HG02623 (cell line): ENCODE data around the gene XPO6.

Experiments
- ATAC-seq: cut with Tn5 transposase; IDR thresholded peaks from one replicate; pipeline ENCODE4 v1.9.1; 2021; ENCODE audit warnings: moderate library complexity; ENCODE audit not compliant: unreplicated experiment

Gene XPO6

GRCh38 chr16:28208824-28209223 is 2.9 kb downstream of the XPO6 start:
- no peak for ATAC-seq

DNA sequence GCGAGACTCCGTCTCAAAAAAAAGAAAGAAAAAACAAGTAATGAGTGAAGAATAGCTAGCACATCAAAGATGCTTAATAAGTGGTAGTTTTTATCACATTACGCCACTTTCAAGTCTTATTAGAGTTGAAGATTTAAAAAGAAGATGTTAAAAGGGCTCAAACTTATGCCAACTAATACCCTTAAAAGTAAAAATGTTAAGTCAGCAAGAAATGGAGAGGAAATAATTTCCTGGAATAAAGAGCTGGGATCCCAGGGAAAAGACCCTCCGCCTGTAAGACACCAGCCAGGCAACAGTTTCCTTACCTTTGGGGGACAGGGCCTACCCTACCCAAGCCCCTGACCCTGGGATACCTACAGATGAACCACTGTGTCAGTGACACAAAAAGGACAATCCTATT is 3.6 kb downstream of the XPO6 start:
- no peak for ATAC-seq

DNA sequence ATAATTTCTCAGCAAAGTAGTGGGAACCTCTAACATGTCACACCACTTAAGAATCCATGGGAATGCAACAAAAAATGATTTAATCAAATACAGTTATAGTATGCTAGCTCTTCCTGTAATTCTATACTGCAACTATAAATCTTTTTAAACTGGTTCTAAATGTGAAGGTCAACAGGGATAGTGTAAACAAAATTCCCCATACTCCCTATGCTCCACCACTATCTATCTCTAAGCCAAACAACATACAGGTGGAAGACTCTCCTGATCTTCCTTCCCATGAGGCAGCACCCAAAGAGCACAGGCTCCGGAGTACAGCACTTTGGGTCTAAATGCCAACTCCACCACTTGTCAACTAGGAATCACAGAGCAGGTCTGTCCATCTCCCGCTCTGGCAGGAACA is 4.4 kb downstream of the XPO6 start:
- ATAC-seq, result no peak

- ATAC-seq, result no peak
Observed at GRCh38 chr16:28205974-28206373, 5.8 kb downstream of the XPO6 start.

- no peak for ATAC-seq
Observed at GRCh38 chr16:28205117-28205899, 6.5 kb downstream of the XPO6 start.

DNA sequence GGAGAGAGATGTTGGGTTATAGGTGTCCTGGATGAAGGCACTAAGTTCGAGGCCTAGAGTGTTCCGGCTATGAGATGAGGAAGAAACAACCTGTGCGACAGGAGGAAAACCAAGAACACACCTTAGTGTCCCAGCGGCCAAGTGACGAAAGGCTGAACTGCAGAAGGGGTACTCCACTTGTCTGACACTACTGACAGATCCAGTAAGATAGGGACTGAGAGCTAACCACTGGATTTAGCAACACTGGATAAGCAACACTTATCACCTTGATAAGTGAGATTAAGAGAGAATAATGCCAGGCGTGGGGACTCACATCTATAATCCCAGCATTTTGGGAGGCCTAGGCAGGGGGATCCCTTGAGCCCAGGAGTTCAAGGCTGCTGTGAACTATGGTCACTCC is 7.1 kb downstream of the XPO6 start:
- ATAC-seq, result no peak

DNA sequence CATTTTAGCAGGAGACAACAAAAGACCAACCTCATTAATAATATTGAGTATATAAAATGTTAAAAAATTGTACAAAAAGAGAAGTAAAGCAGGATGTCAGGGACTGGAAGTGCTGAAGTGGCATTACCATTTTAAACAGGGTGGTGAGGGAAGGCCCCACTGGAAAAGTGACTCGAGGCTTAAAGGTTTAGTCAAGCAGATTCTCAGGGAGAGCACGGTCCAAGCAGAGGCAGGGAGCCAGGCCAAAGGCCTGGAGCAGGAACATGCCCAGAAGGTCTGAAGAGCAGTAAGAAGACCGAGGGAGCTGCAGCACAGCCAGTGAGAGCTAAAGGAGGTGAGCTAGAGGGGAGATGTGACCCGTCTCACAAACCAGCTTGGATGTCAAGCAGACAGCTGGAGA is 7.6 kb downstream of the XPO6 start:
- no peak for ATAC-seq

DNA sequence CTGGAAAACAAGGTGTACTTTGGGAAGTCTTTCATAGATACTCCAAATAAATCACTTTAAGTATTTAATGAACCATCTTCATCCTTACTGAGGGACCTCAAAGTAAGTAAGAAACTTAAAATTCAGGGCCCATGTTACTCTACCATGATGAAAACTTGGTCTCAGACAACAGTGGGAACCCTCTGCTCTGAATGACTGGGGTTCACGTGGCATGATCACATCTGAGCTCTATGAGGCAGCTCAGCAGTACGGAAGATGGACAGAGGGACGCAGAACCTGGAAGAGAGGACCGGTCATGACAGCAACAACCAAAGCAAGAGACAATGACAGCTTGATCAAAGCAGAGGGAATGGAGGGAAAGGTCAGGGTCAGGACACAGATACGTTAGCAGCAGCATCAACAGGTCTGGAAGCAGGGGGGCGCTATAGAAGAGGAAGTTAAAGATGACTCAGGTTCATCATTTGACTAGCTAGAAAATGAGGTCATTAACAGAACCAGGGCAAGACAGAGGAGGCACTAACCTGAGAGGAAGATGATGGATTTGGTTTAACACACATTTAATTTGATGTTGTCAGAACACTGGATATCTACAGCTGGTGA is 9.5 kb downstream of the XPO6 start:
- ATAC-seq, result no peak

GRCh38 chr16:28200661-28201060 is 11.1 kb downstream of the XPO6 start:
- ATAC-seq, result no peak

DNA sequence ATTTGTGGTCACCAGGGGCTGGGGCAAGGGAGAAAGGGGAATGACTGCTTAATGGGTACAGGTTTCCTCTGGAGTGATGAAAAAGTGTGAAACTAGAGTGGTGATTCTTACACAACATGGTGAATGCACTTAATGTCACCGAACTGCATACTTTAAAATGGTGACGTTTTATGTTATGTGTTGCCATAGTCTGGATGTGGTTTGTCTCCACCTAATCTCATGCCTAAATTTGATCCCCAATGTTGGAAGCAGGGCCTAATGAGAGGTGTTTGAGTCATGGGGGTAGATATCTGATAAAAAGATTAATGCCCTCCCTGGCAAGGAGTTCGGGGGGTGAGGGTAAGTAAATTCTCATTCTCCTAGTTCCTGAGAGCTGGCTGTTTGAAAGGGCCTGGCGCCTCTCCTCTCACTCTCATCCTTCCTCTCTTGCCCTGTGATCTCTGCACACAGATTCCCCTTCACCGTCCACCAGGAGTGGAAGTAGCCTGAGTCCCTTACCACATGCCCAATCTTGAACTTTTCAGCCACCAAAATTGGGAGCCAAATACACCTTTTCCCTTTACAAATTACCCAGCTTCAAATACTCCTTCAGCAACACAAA is 15.3 kb downstream of the XPO6 start:
- ATAC-seq, result no peak

DNA sequence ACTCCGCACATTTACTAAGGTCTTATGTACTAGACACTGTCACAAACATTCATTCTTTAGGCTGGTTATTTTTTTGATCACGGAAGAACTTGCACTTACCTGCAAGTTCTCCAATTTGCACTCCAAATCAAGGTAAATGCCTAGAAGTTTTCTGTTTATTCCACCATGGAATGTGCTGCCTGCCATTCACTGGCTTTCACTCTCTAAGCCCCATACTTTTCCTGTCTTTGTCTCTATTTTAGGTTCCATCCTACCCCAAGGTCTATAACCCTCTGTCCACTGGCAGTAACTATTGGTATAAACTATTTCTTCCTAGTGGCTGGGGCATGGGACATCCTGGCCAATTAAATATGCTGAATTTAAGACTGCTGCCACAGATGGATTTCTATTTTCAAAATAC is 15.9 kb downstream of the XPO6 start:
- no peak for ATAC-seq

- ATAC-seq, result no peak
Observed at GRCh38 chr16:28193530-28194423, 18.0 kb downstream of the XPO6 start.

DNA sequence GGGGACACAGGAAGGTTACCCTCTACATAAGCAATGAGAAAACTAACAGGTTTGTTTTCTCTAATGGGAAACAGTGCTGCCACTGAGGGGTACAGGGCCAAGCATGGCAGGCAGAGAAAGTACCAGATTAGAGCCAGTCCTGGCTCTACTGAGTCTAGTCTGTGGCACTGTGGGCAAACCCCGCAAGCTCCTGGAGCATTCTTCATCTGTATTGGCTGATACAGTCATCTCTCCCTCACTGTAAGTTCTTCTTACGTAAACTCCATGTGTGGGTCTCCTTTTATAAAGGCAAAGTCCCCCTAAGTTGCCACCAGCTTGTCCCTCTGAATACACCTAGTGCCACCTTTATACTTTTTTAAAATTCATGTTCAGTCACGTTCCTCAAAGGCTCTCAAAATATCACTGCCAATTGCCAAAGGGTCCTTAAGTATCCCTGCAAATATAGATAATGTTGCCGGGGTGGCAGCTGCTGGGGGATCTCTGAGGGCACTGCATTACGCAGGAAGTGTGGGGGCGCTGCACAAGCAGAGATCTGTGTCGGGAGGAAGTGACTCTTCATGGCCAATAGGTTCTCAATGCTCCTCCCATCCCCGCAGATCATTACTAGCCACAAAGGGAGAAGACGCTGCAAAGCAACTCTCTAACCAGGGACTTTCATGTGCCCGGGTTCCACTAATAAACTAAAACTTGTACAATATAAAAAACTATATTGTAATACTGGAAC is 18.8 kb downstream of the XPO6 start:
- no peak for ATAC-seq

DNA sequence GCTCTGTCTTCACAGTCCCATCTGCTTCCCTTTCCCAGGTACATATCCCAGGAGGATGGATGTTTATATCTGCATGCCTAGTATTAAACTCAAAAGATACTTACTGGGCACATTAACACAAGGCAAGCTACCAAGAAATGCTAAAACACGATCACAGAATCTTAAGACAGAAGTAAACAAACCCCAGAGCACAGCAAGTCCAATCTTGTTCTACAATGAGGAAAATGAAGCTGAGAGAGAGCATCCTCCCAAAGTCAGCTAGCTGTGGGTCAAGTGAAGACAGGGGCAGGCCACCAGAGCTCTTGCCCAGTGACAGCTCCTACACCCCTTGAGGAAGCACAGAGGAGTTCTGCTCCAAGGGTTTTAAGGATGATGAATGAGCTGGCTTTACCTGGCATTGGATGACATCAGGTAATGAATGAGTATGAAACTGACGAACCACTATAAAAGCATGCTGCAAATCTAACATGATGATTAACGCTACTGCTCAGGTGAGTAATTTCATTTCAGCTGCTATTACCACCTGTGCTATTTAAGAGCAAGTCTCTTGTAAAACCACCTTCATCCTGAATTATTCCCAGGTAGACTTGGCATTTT is 20.3 kb downstream of the XPO6 start:
- ATAC-seq, result no peak

- ATAC-seq, result no peak
Observed at GRCh38 chr16:28189245-28189644, 22.5 kb downstream of the XPO6 start.

DNA sequence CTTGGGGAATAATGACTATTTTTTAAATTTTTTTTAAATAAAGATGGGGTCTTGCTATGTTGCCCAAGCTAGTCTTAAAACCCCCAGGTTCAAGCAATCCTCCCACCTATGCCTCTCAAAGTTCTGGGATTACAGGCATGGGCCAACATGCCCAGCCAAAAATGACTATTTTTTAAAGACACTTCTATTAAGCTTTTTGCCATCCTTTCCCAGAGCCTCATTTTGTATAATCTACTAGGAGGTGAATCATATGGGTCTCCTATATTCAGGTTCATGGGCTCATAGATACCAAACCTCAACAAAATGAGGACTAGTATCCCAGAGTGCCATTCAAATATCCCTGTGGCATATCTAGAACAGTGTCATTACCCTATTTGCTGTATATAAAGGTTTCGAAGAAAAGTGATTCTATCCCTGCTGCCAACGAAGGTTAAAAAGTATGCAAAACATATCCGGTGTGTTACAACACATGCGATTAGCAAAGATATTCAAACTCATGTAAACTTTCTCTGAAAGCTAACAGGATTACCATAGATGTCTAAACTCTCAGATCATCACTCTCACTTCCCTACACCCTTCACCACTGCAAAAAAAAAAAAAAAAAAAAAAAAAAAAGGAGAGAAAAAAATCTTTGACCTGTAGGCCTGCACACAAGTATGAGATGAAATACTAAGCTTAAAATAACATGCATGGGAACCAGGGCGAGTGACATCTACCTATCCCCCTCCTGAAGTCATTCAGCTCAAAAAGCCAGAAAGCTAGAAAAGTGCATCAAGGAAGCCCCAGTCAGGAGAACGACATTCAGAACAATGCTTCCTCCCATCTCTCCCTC is 23.5 kb downstream of the XPO6 start:
- ATAC-seq, result peak; percentile 65

DNA sequence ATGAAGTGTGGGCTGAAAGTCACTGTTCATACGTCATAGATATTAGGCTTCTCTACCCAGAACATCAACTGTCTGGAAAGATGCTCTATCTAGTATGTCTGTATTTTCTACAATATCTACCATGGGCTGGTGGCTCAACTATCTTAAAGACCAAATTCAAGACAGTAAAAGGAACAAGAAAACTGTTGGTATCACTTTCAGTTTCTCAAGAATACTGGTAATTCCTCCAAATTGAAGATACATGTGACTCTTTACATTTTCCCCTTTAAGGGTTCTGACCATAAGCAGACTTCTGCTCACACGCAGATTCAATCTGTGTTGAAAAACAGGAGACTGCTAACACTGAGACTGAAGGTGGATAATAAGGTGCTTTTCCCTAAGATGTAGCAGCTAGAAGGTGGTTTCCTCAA is 24.2 kb downstream of the XPO6 start:
- peak; percentile 42 for ATAC-seq

GRCh38 chr16:28186752-28187151 is 25.0 kb downstream of the XPO6 start:
- no peak for ATAC-seq

GRCh38 chr16:28185696-28186095 is 26.1 kb downstream of the XPO6 start:
- ATAC-seq, result no peak
